IgD-negative memory B cell (primary cell): Measurements from ENCODE around the gene PRSS36. TPM values are rescaled to one million over a fixed set of nuclear protein-coding genes. Genes with fewer than 3 reads are reported as not detected.

ENCODE experiments used
- H3K27ac Mint-ChIP-seq, 3 donors: one replicate each; pipeline ENCODE4 v1.8.0; 2020 to 2022; ENCODE audit warnings: mild to moderate bottlenecking in 3 of 3, mixed read lengths in 3 of 3, moderate library complexity in 1 of 3
- H3K27me3 Mint-ChIP-seq: one replicate; pipeline ENCODE4 v1.8.0; 2021; ENCODE audit warnings: mixed read lengths
- H3K36me3 Mint-ChIP-seq: one replicate; pipeline ENCODE4 v1.8.0; 2020; ENCODE audit warnings: mild to moderate bottlenecking, mixed read lengths
- H3K4me1 Mint-ChIP-seq, 3 donors: one replicate each; pipeline ENCODE4 v1.8.0; 2020 to 2022; ENCODE audit warnings: mixed read lengths in 3 of 3, mild to moderate bottlenecking in 1 of 3
- H3K4me3 Mint-ChIP-seq, 4 donors: one replicate each; pipeline ENCODE4 v1.8.0; 2020 to 2022; ENCODE audit warnings: mild to moderate bottlenecking in 4 of 4, mixed read lengths in 4 of 4, moderate library complexity in 3 of 4
- H3K9me3 Mint-ChIP-seq, 3 donors: one replicate each; pipeline ENCODE4 v1.8.0; 2020 to 2021; ENCODE audit warnings: mixed read lengths in 3 of 3, mild to moderate bottlenecking in 1 of 3
- polyA plus RNA-seq: library from polyadenylated mRNA; unstranded; fragments of 300-500 nt; fragmentation: Illumina TruSeq; gene quantifications from one replicate; pipeline ENCODE4 v1.2.3, GENCODE V29; 2021

The PRSS36 gene
- polyA plus RNA-seq, 1 donor from 2014 or later = 1.4 TPM

DNA sequence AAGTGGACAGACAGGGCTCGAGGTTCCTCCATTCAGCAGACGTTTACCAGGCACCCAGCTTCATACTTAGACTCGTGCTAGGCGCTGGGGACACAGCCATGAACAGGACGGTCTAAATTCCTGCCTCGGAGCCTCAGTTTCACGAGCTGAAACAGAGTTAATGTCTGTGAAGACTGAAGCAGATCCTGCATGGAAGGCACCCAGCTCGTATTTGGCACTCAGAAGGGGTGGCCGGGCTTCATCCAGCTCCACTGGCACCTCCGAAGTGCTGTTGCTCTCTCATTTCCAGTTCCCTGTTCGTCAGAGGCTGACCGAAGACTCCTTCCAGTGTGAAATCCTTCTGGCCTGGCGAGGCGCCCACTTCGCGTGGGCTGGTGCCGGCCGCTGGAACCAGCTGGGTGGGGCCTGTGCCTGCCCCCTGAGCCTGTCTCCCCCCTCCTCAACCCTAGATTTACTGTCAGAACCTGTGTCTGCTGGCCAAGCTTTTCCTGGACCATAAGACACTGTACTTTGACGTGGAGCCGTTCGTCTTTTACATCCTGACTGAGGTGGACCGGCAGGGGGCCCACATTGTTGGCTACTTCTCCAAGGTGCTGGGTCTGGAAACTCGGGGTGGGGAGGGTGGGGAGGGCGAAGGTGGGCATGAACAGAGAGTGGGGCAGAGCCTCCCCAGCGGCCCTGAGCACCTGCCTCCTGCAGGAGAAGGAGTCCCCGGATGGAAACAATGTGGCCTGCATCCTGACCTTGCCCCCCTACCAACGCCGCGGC, 20.1 kb downstream of the PRSS36 start:
- H3K4me1 Mint-ChIP-seq = peaks cover 0 to 2% (median 0%) of the 10 kb centered on the region in 3 donors
- H3K27ac Mint-ChIP-seq = no peak overlapping the region
- no peaks in the 10 kb centered on the region for H3K27me3 Mint-ChIP-seq
- H3K9me3 Mint-ChIP-seq = no peaks in the 10 kb centered on the region
- H3K4me3 Mint-ChIP-seq = no peak overlapping the region
- no peaks in the 10 kb centered on the region for H3K36me3 Mint-ChIP-seq

DNA sequence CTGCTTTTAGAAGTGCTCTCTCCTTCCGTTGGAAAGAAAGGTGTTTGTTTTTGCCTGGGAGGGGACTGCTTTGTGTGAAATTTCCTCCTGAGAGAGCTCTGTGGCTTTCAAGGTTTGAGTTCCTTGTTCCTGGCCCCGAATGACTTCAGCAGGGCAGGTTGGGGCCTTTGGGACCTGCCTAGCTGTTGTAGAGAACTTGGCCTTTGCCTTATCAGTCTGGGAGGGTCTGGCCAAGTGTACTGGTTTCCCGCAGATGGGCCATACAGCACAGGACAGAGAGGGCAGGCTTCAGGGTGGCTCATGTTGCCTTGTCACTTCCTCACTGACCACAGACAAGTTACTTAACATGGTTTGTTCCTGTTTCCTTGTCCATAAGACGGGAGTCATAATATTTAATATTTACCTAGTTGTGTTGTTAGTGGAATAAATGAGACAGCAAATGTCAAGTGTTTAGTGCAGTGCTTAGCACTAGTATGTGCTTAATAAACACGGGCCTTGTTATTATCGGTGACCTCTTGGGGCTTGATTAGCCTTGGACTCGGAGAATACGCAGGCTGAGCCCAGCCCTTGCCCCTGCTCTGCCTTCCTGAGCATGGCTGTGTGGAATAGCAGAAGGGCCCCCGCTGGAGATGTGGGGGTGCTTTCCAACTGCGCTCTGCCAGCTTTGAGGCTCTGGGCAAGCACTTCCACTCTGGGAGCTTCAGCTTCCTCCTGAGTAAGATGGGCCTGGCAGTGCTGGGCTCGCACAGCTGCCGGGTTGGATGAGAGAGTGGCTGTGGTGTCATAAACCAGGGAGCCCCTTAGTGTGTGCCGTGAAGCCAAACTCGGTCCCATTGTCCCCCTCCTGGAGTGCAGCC, 20.9 kb downstream of the PRSS36 start:
- no peaks in the 10 kb centered on the region for H3K36me3 Mint-ChIP-seq
- H3K27ac Mint-ChIP-seq = no peak overlapping the region
- H3K9me3 Mint-ChIP-seq = no peaks in the 10 kb centered on the region
- H3K27me3 Mint-ChIP-seq = no peaks in the 10 kb centered on the region
- peaks cover 0 to 2% (median 0%) of the 10 kb centered on the region in 3 donors for H3K4me1 Mint-ChIP-seq
- peak overlapping the region in 1 of 4 donors; percentile 78 for H3K4me3 Mint-ChIP-seq

DNA sequence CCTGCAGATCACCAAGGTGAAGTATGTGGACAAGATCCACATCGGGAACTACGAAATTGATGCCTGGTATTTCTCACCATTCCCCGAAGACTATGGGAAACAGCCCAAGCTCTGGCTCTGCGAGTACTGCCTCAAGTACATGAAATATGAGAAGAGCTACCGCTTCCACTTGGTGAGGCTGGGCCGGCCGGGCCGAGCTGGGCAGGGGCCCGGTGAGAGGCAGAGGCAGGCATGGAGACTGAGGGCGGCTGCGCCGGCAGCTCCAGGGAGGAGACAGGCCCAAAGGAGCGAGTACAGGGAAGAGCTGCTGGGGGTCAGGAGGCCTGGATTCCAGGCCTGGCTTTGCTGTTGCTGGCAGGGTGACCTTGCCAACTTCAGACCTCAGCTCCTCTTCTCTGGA, 22.7 kb downstream of the PRSS36 start:
- peaks cover 0 to 2% (median 0%) of the 10 kb centered on the region in 3 donors for H3K4me1 Mint-ChIP-seq
- no peaks in the 10 kb centered on the region for H3K36me3 Mint-ChIP-seq
- H3K9me3 Mint-ChIP-seq = no peaks in the 10 kb centered on the region
- H3K27me3 Mint-ChIP-seq = no peaks in the 10 kb centered on the region
- no peak overlapping the region for H3K4me3 Mint-ChIP-seq
- H3K27ac Mint-ChIP-seq = no peak overlapping the region

DNA sequence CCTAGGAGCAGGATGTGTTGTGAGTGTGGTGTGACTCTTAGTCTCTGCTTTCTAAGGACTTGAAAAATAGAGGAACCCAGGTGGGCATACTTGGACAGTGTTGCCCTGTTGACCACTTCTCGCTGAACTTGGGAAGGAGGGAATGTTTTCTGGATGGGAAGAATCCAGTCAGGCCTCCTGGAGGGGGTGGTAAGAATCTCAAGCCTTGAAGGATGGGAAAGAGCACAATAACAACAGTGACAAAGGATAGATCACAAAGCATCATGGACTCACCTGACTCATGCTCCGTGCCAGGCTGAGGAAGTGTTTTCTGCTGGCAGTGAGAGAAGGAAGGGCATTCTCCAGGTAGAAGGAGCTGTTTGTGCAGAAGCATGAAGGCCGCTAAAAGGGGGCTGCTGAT, 24.0 kb downstream of the PRSS36 start:
- Mint-ChIP-seq H3K9me3 (no peaks in the 10 kb centered on the region), H3K4me3 (no peak overlapping the region), H3K4me1 (peaks cover 0 to 2% (median 0%) of the 10 kb centered on the region in 3 donors), H3K36me3 (peaks cover 1% of the 10 kb centered on the region), H3K27me3 (no peaks in the 10 kb centered on the region), H3K27ac (peak overlapping the region in 1 of 3 donors; percentile 86)

DNA sequence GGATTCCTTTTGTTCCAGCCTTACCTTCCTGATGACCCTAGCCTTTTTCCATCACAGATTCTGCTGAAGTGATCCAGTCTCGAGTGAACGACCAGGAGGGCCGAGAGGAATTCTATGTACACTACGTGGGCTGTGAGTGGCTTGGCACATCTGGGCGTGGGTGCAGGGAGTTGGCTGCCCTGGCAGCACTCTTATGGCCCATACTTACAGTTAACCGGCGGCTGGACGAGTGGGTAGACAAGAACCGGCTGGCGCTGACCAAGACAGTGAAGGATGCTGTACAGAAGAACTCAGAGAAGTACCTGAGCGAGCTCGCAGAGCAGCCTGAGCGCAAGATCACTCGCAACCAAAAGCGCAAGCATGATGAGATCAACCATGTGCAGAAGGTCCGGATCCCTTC, 29.7 kb downstream of the PRSS36 start:
- Mint-ChIP-seq H3K27ac (peak overlapping the region in 2 of 3 donors; percentile 50 to 70), H3K27me3 (no peaks in the 10 kb centered on the region), H3K36me3 (peaks cover 1% of the 10 kb centered on the region), H3K4me3 (peak overlapping the region in 1 of 4 donors; percentile 56), H3K4me1 (peaks cover 9 to 13% (median 11%) of the 10 kb centered on the region in 3 donors), H3K9me3 (no peaks in the 10 kb centered on the region)

DNA sequence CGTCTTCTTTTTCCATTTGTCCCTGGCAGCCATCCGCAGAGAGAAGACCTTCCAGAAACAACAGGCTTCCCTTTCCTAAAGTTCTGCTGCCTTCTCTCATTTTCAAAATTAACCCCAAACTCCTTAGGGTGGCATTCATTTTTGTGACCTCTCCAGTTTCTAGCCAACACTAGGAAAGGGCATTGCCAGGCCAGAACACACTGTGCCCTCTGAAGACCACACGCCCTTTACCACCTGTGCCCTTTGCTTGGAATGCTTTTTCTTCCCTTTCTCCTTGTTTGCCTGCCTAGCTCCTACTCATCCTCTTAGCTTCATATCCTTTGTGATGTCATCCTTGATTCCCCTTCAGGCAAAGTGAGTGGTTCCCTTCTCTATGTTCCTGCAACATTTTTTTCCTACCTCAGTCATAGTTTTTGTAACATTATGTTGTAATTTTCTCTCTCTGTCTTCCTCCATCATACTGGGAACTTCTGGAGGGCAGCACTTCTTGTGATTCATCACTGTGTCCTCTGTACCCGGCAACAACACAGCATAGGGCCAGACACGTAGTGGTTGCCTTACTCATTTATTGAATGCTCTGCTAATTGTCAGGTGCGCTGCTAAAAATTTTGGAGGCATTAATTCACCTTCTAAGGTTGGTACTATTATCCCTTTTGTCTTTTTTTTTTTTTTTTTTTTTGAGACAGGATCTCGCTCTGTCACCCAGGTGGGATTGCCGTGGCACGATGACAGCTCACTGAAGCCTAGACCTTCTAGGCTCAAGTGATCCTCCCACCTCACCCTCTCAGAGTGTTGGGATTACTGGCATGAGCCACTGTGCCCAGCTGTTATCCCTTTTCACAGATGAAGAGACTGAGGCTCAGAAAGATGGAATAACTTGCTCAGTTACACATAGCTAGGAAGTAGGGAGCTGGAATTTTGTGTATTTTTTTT, 31.4 kb downstream of the PRSS36 start:
- peaks cover 9 to 13% (median 13%) of the 10 kb centered on the region in 3 donors for H3K4me1 Mint-ChIP-seq
- peak overlapping the region; percentile 70 to 94 (median 88) for H3K27ac Mint-ChIP-seq
- H3K36me3 Mint-ChIP-seq = peaks cover 1% of the 10 kb centered on the region
- no peaks in the 10 kb centered on the region for H3K27me3 Mint-ChIP-seq
- no peaks in the 10 kb centered on the region for H3K9me3 Mint-ChIP-seq
- peak overlapping the region; percentile 78 to 95 (median 90) for H3K4me3 Mint-ChIP-seq

DNA sequence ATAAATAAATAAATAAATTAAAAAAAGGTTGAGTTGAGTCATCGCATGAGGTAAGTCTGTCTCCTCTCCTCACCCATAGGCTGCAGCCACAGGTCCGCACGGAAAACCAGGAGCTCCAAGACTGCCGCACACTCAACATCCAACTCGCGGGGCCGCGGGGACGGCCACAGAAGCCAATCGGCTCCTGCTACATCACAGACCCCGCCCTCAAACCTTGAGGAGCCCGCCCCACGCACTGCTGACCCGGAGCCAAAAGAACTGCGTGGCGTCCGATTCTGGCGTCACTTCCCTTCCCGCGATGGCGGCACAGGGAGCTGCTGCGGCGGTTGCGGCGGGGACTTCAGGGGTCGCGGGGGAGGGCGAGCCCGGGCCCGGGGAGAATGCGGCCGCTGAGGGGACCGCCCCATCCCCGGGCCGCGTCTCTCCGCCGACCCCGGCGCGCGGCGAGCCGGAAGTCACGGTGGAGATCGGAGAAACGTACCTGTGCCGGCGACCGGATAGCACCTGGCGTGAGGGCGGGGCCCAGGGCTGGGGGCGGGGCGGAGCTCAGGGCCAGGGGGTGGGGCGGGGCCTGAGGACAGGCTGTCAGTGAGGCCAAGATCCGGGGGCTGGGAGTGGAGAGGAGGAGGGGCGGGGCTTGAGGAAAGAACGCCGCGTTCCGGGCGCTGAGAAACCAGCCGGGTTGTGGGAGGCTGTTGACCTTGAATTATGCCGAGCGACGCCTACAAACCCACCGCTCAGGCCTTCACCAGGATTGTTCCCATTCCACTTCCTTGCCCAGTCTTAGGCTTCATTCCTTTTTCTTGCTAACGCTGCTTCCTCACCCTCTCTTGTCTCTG, 32.3 kb downstream of the PRSS36 start, which contains the start of gene KAT8:
Gene KAT8 (plus strand): TSS at position 281 of the 839 bp plus-strand sequence. CDS start 18 bp downstream, at position 299.
- Mint-ChIP-seq H3K27me3 (no peaks in the 10 kb centered on the region), H3K4me3 (peak within 1 kb of the TSS; percentile 78 to 95 (median 90)), H3K27ac (peak within 1 kb of the TSS; percentile 70 to 94 (median 88)), H3K9me3 (no peaks in the 10 kb centered on the region), H3K4me1 (peaks cover 9 to 13% (median 13%) of the 10 kb centered on the region in 3 donors), H3K36me3 (peaks cover 1% of the 10 kb centered on the region)

DNA sequence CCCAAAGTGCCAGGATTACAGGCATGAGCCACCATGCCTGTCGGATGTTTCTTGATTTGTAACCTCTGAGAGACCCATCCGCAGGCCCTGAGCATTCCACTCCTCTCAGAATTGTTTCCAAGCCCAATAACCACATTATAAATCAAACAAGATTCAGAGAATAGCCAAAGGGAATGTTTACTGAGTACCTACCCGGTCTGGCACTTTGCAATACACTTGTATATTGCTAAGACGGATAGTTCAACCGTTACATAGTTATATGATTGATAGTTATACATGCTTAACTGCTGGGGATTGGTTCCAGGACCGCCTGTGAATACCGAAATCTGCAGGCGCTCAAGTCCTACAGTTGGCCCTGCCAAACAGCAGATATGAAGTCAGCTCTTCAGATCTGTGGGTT, 35.4 kb downstream of the PRSS36 start:
- Mint-ChIP-seq H3K4me3 (peak overlapping the region in 1 of 4 donors; percentile 68), H3K27ac (peak overlapping the region in 1 of 3 donors; percentile 12), H3K4me1 (peaks cover 13 to 15% (median 14%) of the 10 kb centered on the region in 3 donors), H3K27me3 (no peaks in the 10 kb centered on the region), H3K36me3 (no peaks in the 10 kb centered on the region), H3K9me3 (no peaks in the 10 kb centered on the region)

DNA sequence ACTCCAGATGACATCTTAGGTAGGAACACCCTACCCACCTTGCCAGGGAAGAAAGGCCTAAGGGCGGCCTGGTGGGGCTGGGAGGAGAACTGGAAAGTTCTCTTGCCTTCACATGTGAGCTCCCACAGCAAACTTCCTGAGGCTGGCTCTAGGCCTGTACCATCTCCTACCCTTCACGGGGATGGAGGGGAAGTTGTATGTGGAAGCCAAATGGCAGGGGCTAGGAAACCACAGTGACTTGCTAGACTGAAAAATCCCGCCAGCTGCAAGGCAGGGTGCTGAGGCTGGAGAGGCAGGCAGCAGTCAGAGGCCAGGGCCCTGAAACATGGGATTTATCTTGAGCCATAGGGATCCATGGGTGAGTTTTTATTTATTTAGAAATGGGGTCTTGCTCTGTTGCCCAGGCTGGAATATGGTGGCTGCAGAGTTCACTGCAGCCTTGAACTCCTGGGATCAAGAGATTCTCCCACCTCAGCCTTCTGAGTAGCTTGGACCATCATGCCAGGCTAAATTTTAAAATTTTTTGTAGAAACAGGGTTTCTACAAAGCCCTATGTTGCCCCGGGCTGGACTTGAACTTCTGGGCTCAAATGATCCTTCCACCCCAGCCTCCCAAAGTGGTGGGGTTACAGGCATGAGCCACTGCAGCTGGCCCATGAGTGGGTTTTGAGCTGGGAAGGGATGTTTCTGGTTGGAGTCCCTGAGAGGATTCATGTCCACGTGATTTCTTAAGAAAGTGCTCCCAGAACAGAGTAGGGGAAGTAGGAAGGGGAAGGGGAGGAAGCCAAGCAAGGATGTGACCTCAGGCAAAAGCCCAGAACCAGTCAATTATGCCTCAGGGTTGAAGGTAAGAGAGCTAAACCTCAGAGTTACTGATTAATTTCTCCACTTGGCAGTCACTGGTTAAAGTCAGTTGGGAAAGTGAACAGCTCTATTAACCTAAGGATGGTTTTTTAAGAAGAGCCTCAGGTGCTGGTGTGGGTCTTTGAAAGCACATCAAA, 36.4 kb downstream of the PRSS36 start:
- Mint-ChIP-seq H3K27me3 (no peaks in the 10 kb centered on the region), H3K36me3 (no peaks in the 10 kb centered on the region), H3K27ac (peak overlapping the region in 2 of 3 donors; percentile 68 to 73), H3K4me1 (peaks cover 11 to 14% (median 12%) of the 10 kb centered on the region in 3 donors), H3K4me3 (peak overlapping the region in 1 of 4 donors; percentile 81), H3K9me3 (no peaks in the 10 kb centered on the region)

DNA sequence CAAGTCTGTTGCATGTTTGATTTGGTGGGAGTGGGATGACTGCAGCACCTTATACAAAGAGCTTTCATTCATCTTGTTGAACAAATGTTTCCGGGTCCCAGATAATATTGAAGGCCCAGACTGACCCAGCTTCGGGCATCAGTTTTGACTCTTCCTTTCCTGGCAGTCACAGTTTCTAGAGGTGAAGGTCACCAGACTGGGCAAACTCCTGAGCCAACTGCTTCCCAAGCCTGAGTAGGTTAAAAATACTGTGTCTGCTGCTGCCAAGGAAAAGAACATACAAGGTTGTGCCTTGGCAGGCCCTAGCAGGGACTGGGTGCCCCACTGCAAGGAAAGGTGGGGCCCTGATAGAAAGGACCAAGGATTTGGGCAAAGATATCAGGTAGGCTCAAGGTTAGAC, 37.2 kb downstream of the PRSS36 start:
- Mint-ChIP-seq H3K27ac (no peak overlapping the region), H3K9me3 (no peaks in the 10 kb centered on the region), H3K4me3 (peak overlapping the region in 2 of 4 donors; percentile 35 to 52), H3K27me3 (no peaks in the 10 kb centered on the region), H3K4me1 (peaks cover 9 to 15% (median 14%) of the 10 kb centered on the region in 3 donors), H3K36me3 (no peaks in the 10 kb centered on the region)

DNA sequence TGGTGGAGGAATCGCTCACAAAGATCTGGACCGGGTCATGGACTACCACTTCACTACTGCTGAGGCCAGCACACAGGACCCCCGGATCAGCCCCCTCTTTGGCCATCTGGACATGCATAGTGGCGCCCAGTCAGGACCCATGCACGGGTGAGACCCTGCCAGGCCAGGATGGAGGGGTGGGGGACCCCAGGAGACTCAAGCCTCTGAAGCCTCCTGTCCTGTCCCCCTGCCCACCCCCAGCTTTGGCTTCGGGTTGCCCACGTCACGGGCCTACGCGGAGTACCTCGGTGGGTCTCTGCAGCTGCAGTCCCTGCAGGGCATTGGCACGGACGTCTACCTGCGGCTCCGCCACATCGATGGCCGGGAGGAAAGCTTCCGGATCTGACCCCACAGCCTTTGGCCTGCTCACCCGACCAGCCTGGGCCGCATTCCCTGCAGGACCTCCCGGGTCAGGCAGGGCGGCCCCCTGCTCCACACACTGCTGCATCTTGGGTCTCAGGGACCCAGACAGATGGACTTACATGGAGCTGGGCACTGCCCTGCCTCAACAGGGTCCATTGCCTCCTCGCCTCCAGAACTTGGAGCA, 37.9 kb downstream of the PRSS36 start:
- no peaks in the 10 kb centered on the region for H3K36me3 Mint-ChIP-seq
- no peaks in the 10 kb centered on the region for H3K9me3 Mint-ChIP-seq
- H3K4me1 Mint-ChIP-seq = peaks cover 13 to 16% (median 13%) of the 10 kb centered on the region in 3 donors
- H3K27me3 Mint-ChIP-seq = no peaks in the 10 kb centered on the region
- H3K27ac Mint-ChIP-seq = peak overlapping the region in 1 of 3 donors; percentile 57
- peak overlapping the region in 2 of 4 donors; percentile 79 to 83 for H3K4me3 Mint-ChIP-seq
